ENCODE measurements around the gene TLX2. TPM values are rescaled to one million over a fixed set of nuclear protein-coding genes. Genes with fewer than 3 reads are reported as not detected.

The TLX2 gene
- total RNA-seq, 1 donor from 2014 or later = not detected

DNA sequence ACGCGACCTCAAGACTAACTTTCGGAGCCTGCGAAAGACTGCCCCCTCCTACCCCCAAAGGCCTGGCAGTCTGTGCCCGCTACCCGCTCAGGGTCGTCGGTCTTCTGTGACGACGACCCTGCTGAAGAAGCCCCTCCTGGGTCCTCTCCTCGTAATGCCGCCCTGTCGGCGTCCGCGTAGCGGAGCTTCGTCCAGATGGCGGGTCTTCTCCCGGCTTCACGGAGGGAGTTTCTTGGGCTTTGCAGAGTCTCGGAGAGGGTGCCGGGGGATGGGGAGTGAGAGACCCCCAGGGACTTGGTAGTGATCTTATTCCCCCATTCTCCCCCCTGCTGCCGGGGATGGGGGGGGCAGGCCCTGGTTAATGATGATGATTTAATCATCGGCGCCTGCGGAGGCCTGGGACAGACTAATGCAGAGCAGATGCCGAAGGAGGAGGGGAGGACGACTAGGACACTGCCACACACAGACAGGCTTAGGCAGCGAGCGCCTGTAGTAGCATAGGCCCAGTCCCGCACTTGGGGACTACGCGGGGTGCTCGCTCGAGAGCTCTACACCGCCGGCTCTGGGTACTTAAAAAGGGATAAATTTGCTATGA lies 6.2 kb upstream of the TLX2 start:
- Mint-ChIP-seq H3K27me3 (ENCODE audit: insufficient read depth, low read depth) (peaks cover 71% of the 10 kb centered on the region), H3K36me3 (peaks cover 21% of the 10 kb centered on the region), H3K4me1 (peaks cover 31% of the 10 kb centered on the region), H3K9me3 (peaks cover 3% of the 10 kb centered on the region), H3K4me3 (peak overlapping the region; percentile 99), H3K27ac (no peak overlapping the region)
- H3K27ac ChIP-seq = no peak overlapping the region
- peaks cover 82% of the 10 kb centered on the region for H3K27me3 ChIP-seq
- no peaks in the 10 kb centered on the region for H3K36me3 ChIP-seq
- H3K4me1 ChIP-seq = peaks cover 14% of the 10 kb centered on the region
- H3K9me3 ChIP-seq (ENCODE audit: low read depth) = no peaks in the 10 kb centered on the region
- peak; percentile 52 for TF ChIP-seq EZH2 (IDR thresholded peaks at IDR 0.05)
- TF ChIP-seq EZH2phosphoT487 (IDR thresholded peaks at IDR 0.05) = no peak
- DNase-seq (ENCODE audit: low spot score) = peak; percentile 56
- H3F3A ChIP-seq (ENCODE audit: low read depth) = peaks cover 39% of the 10 kb centered on the region
- H3K4me2 ChIP-seq = peak overlapping the region; percentile 89
- peak overlapping the region; percentile 94 for H2AFZ ChIP-seq (replicated peaks)
- peak overlapping the region; percentile 69 for H3K4me3 ChIP-seq
- peaks cover under 1% of the 10 kb centered on the region for H4K20me1 ChIP-seq (ENCODE audit: low read depth)
- peaks cover 13% of the 10 kb centered on the region for H3K79me2 ChIP-seq (ENCODE audit: low read depth)
- H3K9ac ChIP-seq = no peak overlapping the region

DNA sequence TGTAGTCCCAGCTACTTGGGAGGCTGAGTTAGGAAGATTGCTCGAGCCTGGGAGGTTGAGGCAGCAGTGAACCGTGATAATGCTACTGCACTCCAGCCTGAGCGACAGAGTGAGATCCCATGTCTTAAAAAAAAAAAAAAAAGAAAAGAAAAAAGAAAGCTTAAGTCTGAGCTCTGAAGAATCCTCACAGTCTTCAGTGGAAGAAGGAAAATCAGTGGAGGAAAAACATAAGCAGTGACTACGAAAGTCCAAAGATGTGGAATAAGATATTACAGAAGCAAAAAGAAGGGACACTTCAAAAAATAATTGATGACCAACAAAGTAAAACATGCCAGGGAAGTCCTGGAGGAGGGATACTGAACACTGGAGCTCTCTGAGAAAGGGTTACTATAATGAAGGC lies 4.0 kb upstream of the TLX2 start:
- H3F3A ChIP-seq (ENCODE audit: low read depth) = peaks cover 52% of the 10 kb centered on the region
- H3K4me1 Mint-ChIP-seq = peaks cover 27% of the 10 kb centered on the region
- H3K4me3 Mint-ChIP-seq = no peak overlapping the region
- H2AFZ ChIP-seq (replicated peaks) = no peak overlapping the region
- peaks cover 82% of the 10 kb centered on the region for H3K27me3 ChIP-seq
- H3K79me2 ChIP-seq (ENCODE audit: low read depth) = peaks cover 13% of the 10 kb centered on the region
- H3K4me3 ChIP-seq = no peak overlapping the region
- TF ChIP-seq EZH2phosphoT487 (IDR thresholded peaks at IDR 0.05) (no peak), EZH2 (IDR thresholded peaks at IDR 0.05) (no peak), CTCF (IDR thresholded peaks at IDR 0.05) (no peak)
- peaks cover 22% of the 10 kb centered on the region for H4K20me1 ChIP-seq (ENCODE audit: low read depth)
- H3K27me3 Mint-ChIP-seq (ENCODE audit: insufficient read depth, low read depth) = peaks cover 57% of the 10 kb centered on the region
- H3K4me1 ChIP-seq = peaks cover 27% of the 10 kb centered on the region
- H3K9me3 ChIP-seq (ENCODE audit: low read depth) = no peaks in the 10 kb centered on the region
- no peak overlapping the region for H3K4me2 ChIP-seq
- no peak overlapping the region for H3K27ac Mint-ChIP-seq
- DNase-seq (ENCODE audit: low spot score) = no peak
- H3K9me3 Mint-ChIP-seq = peaks cover 3% of the 10 kb centered on the region
- no peak overlapping the region for H3K27ac ChIP-seq
- H3K9ac ChIP-seq = no peak overlapping the region
- H3K36me3 ChIP-seq = no peaks in the 10 kb centered on the region
- peaks cover 11% of the 10 kb centered on the region for H3K36me3 Mint-ChIP-seq

DNA sequence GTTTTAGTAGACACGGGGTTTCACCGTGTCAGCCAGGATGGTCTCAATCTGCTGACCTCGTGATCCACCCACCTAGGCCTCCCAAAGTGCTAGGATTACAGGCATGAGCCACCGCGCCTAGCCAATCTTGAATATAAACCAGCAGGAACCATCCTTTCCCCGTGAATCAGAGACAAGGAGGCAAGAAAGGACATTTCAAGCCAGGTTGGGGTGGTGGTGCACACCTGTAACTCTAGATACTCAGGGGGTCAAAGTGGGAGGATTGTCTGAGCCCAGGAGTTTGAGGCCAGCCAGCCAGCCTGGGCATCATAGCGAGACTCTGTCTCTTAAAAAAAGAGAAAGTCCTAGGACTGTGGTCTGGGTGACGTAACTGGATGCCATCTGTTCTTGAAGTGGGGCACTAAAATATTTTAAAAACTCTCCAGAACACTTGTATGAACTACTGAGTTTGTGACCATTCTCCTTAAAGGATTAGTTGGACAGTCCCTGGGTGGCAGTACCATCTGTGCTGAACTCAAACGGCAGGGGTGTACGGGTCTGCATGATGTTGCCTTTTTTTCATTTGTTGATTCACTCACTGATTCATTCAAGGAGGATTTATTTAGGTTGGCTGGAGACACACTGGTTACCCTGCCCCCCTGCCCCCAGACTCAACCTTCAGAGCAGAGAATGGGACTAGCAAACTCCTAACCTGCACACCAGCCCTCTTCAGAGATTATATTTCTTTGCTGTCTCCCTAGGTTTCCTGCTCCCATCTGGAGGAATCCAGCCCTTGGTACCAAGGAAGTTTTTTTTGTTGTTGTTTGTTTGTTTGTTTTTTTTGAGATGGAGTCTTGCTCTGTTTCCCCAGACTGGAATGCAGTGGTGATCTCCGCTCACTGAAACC lies 2.9 kb upstream of the TLX2 start:
- peak overlapping the region; percentile 52 for H3K4me3 Mint-ChIP-seq
- Histone ChIP-seq H3K79me2 (ENCODE audit: low read depth) (peaks cover 5% of the 10 kb centered on the region), H3K9ac (no peak overlapping the region), H3K36me3 (no peaks in the 10 kb centered on the region), H3F3A (ENCODE audit: low read depth) (peaks cover 58% of the 10 kb centered on the region), H3K4me3 (no peak overlapping the region), H3K9me3 (ENCODE audit: low read depth) (no peaks in the 10 kb centered on the region), H3K4me2 (no peak overlapping the region), H4K20me1 (ENCODE audit: low read depth) (peaks cover 26% of the 10 kb centered on the region), H3K27ac (no peak overlapping the region), H3K27me3 (peaks cover 84% of the 10 kb centered on the region), H2AFZ (replicated peaks) (no peak overlapping the region), H3K4me1 (peaks cover 27% of the 10 kb centered on the region)
- peak overlapping the region; percentile 54 for H3K27ac Mint-ChIP-seq
- DNase-seq (ENCODE audit: low spot score) = no peak
- peaks cover 4% of the 10 kb centered on the region for H3K36me3 Mint-ChIP-seq
- peaks cover 27% of the 10 kb centered on the region for H3K4me1 Mint-ChIP-seq
- TF ChIP-seq CTCF (IDR thresholded peaks at IDR 0.05) (no peak), EZH2phosphoT487 (IDR thresholded peaks at IDR 0.05) (no peak), EZH2 (IDR thresholded peaks at IDR 0.05) (no peak)
- H3K9me3 Mint-ChIP-seq = peaks cover 3% of the 10 kb centered on the region
- peaks cover 64% of the 10 kb centered on the region for H3K27me3 Mint-ChIP-seq (ENCODE audit: insufficient read depth, low read depth)
